ENCODE results near the gene RENBP. TPM values are rescaled to one million over a fixed set of nuclear protein-coding genes. Genes with fewer than 3 reads are reported as not detected.

Gene RENBP
- total and polyA plus RNA-seq, 9 of the 15 experiments (the other 6 are each of a cell fraction or from before 2014, with no cell fraction given), result 0.07 to 14.8 (median 10.6) TPM; not detected in 1

DNA sequence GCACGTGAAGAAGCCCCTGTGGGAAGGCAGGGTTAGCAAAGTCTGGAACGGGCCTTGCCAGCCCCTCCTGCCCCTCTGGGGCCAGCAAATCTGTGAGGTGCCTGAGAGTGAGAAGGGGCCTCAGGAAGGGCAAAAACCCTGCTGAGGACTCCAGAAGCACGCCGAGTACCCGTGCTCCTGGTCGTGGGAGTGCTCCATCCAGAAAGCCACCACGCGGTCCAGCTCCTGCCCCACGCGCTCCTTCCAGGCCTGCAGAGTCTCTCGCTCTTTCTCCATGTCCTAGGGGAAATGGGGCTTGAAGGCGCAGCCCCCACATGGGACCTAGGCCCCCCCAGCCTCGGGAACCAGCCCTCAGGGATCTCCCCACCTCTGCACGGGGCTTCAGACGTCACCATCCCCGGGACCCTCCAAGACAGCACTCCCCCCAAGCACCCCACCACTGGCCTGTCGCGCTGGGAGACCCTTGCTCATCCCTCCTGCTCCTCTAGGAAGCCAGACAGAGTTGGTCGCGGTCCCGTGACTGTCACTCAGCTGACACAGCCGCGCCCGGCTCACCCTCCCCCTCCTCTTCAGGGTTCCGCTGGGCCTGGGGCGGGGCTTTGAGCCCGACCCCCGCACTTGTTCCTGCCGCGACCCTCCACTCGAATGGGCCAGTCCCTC lies at the start of gene RENBP (continued):
- TF ChIP-seq, protein P1, sequence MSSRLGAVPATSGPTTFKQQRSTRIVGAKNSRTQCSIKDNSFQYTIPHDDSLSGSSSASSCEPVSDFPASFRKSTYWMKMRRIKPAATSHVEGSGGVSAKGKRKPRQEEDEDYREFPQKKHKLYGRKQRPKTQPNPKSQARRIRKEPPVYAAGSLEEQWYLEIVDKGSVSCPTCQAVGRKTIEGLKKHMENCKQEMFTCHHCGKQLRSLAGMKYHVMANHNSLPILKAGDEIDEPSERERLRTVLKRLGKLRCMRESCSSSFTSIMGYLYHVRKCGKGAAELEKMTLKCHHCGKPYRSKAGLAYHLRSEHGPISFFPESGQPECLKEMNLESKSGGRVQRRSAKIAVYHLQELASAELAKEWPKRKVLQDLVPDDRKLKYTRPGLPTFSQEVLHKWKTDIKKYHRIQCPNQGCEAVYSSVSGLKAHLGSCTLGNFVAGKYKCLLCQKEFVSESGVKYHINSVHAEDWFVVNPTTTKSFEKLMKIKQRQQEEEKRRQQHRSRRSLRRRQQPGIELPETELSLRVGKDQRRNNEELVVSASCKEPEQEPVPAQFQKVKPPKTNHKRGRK (tag; IDR thresholded peaks at IDR 0.05), result no peak
- TF ChIP-seq, protein P2, sequence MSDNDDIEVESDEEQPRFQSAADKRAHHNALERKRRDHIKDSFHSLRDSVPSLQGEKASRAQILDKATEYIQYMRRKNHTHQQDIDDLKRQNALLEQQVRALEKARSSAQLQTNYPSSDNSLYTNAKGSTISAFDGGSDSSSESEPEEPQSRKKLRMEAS (CRISPR knock-in tag; IDR thresholded peaks at IDR 0.05), result 0 out of 2 replicates have a peak, but pooled peaks have one; percentile 29
- TF ChIP-seq, protein P3, sequence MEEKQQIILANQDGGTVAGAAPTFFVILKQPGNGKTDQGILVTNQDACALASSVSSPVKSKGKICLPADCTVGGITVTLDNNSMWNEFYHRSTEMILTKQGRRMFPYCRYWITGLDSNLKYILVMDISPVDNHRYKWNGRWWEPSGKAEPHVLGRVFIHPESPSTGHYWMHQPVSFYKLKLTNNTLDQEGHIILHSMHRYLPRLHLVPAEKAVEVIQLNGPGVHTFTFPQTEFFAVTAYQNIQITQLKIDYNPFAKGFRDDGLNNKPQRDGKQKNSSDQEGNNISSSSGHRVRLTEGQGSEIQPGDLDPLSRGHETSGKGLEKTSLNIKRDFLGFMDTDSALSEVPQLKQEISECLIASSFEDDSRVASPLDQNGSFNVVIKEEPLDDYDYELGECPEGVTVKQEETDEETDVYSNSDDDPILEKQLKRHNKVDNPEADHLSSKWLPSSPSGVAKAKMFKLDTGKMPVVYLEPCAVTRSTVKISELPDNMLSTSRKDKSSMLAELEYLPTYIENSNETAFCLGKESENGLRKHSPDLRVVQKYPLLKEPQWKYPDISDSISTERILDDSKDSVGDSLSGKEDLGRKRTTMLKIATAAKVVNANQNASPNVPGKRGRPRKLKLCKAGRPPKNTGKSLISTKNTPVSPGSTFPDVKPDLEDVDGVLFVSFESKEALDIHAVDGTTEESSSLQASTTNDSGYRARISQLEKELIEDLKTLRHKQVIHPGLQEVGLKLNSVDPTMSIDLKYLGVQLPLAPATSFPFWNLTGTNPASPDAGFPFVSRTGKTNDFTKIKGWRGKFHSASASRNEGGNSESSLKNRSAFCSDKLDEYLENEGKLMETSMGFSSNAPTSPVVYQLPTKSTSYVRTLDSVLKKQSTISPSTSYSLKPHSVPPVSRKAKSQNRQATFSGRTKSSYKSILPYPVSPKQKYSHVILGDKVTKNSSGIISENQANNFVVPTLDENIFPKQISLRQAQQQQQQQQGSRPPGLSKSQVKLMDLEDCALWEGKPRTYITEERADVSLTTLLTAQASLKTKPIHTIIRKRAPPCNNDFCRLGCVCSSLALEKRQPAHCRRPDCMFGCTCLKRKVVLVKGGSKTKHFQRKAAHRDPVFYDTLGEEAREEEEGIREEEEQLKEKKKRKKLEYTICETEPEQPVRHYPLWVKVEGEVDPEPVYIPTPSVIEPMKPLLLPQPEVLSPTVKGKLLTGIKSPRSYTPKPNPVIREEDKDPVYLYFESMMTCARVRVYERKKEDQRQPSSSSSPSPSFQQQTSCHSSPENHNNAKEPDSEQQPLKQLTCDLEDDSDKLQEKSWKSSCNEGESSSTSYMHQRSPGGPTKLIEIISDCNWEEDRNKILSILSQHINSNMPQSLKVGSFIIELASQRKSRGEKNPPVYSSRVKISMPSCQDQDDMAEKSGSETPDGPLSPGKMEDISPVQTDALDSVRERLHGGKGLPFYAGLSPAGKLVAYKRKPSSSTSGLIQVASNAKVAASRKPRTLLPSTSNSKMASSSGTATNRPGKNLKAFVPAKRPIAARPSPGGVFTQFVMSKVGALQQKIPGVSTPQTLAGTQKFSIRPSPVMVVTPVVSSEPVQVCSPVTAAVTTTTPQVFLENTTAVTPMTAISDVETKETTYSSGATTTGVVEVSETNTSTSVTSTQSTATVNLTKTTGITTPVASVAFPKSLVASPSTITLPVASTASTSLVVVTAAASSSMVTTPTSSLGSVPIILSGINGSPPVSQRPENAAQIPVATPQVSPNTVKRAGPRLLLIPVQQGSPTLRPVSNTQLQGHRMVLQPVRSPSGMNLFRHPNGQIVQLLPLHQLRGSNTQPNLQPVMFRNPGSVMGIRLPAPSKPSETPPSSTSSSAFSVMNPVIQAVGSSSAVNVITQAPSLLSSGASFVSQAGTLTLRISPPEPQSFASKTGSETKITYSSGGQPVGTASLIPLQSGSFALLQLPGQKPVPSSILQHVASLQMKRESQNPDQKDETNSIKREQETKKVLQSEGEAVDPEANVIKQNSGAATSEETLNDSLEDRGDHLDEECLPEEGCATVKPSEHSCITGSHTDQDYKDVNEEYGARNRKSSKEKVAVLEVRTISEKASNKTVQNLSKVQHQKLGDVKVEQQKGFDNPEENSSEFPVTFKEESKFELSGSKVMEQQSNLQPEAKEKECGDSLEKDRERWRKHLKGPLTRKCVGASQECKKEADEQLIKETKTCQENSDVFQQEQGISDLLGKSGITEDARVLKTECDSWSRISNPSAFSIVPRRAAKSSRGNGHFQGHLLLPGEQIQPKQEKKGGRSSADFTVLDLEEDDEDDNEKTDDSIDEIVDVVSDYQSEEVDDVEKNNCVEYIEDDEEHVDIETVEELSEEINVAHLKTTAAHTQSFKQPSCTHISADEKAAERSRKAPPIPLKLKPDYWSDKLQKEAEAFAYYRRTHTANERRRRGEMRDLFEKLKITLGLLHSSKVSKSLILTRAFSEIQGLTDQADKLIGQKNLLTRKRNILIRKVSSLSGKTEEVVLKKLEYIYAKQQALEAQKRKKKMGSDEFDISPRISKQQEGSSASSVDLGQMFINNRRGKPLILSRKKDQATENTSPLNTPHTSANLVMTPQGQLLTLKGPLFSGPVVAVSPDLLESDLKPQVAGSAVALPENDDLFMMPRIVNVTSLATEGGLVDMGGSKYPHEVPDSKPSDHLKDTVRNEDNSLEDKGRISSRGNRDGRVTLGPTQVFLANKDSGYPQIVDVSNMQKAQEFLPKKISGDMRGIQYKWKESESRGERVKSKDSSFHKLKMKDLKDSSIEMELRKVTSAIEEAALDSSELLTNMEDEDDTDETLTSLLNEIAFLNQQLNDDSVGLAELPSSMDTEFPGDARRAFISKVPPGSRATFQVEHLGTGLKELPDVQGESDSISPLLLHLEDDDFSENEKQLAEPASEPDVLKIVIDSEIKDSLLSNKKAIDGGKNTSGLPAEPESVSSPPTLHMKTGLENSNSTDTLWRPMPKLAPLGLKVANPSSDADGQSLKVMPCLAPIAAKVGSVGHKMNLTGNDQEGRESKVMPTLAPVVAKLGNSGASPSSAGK (IDR thresholded peaks at IDR 0.05), result peak; percentile 46
- TF ChIP-seq CHD4 (IDR thresholded peaks at IDR 0.05; ENCODE audit: insufficient read depth, insufficient replicate concordance, low read depth, low read length, poor library complexity, severe bottlenecking) (no peak), TFAM (CRISPR knock-in tag; conservative IDR thresholded peaks at IDR 0.05) (no peak), CBFB (CRISPR knock-in tag; IDR thresholded peaks at IDR 0.05) (no peak), SIN3A (IDR thresholded peaks at IDR 0.05; ENCODE audit: borderline replicate concordance in 2 of 2, control insufficient read depth in 1 of 2, low read depth in 2 of 2, low read length in 2 of 2) (peak in 1 of 2 experiments; percentile 33; a peak in 1 of 4 replicates), ZNF766 (CRISPR knock-in tag; conservative IDR thresholded peaks at IDR 0.05) (no peak), SMAD3 (CRISPR knock-in tag; conservative IDR thresholded peaks at IDR 0.05) (no peak), MCM3 (IDR thresholded peaks at IDR 0.05) (no peak), NFRKB (IDR thresholded peaks at IDR 0.05; ENCODE audit: low read depth) (no peak), ZFP30 (CRISPR knock-in tag; IDR thresholded peaks at IDR 0.05; ENCODE audit: borderline replicate concordance) (no peak)
